Measurements from ENCODE around the gene HYLS1.
"Not testable (repeated sequence)": the region's sequence is repeated elsewhere in the genome, so short reads cannot be mapped to it uniquely, and the experiment has no call there.

Gene HYLS1

GRCh38 chr11:125887373-125888324, at the start of gene HYLS1:
Gene HYLS1 (plus strand): TSS chr11:125887668. CDS start chr11:125899369, 11,701 bp downstream.
- peak; percentile 40 for TF ChIP-seq CTCF (IDR thresholded peaks at IDR 0.05; ENCODE audit: control extremely low read depth, extremely low read depth, low read depth, missing control alignments)
- ChIA-PET CTCF (interaction anchor here (0.7 to 2.8 kb wide), 11 partner anchors 8 to 306 kb away, joined by 3 to 11 read pairs (median 4); partner anchors contain the start of gene PUS3), POLR2A (interaction anchor here (0.6 to 0.7 kb wide), 3 partner anchors 16 to 705 kb away, joined by 3 to 4 read pairs (median 3); partner anchors contain the start of gene PUS3)
- DNase-seq (ENCODE audit: extremely low spot score), result peak; percentile 93

- ChIA-PET POLR2A (no interaction called here), CTCF (no interaction called here)
- no peak for TF ChIP-seq CTCF (IDR thresholded peaks at IDR 0.05; ENCODE audit: control extremely low read depth, extremely low read depth, low read depth, missing control alignments)
- no peak for DNase-seq (ENCODE audit: extremely low spot score)
Observed at GRCh38 chr11:125842321-125842948, 45.0 kb upstream of the HYLS1 start.

GRCh38 chr11:125846188-125846587, 41.3 kb upstream of the HYLS1 start:
- DNase-seq (ENCODE audit: extremely low spot score), result no peak
- ChIA-PET CTCF (no interaction called here), POLR2A (no interaction called here)
- TF ChIP-seq CTCF (IDR thresholded peaks at IDR 0.05; ENCODE audit: control extremely low read depth, extremely low read depth, low read depth, missing control alignments), result no peak

- POLR2A ChIA-PET; CTCF ChIA-PET; DNase-seq (ENCODE audit: extremely low spot score): not testable (repeated sequence)
Observed at GRCh38 chr11:125857670-125858069, 29.8 kb upstream of the HYLS1 start.

GRCh38 chr11:125862786-125863185, 24.7 kb upstream of the HYLS1 start:
- DNase-seq (ENCODE audit: extremely low spot score); POLR2A ChIA-PET; CTCF ChIA-PET: not testable (repeated sequence)

GRCh38 chr11:125865354-125865753, 22.1 kb upstream of the HYLS1 start:
- CTCF ChIA-PET; DNase-seq (ENCODE audit: extremely low spot score); POLR2A ChIA-PET: not testable (repeated sequence)

- TF ChIP-seq CTCF (IDR thresholded peaks at IDR 0.05; ENCODE audit: control extremely low read depth, extremely low read depth, low read depth, missing control alignments), result no peak
- ChIA-PET POLR2A (no interaction called here), CTCF (interaction anchor here (0.9 kb wide), 1 partner anchor 9 kb away, joined by 3 read pairs; no protein-coding TSS in a partner anchor)
- DNase-seq (ENCODE audit: extremely low spot score), result no peak
Observed at GRCh38 chr11:125869521-125869920, 17.9 kb upstream of the HYLS1 start.
